A673 (cell line): ENCODE data around the gene SRPRB. TPM values are rescaled to one million over a fixed set of nuclear protein-coding genes. Genes with fewer than 3 reads are reported as not detected.

ENCODE experiments used
- BruUV-seq: library from RNA; stranded (reverse); fragments of 400-500 nt; replicated peaks from 2 replicates; lab custom pipeline; 2021; lab: Mats Ljungman, UMichigan
- CTCF ChIA-PET: fragments of 300-600 bp; sonication (Branson Sonifier 250); formaldehyde crosslinking; loops from one replicate; lab custom pipeline; 2022; ENCODE audit warnings: antibody characterized with exemption; lab: Charles Lee
- POLR2A ChIA-PET: fragments of 300-600 bp; sonication (Branson Sonifier 250); formaldehyde crosslinking; loops from one replicate; lab custom pipeline; 2022; ENCODE audit warnings: antibody characterized with exemption; ENCODE audit not compliant: low non-redundant PET; lab: Charles Lee
- DNase-seq: peaks from one replicate; pipeline ENCODE4 v3.0.0-alpha.2; 2015; ENCODE audit warnings: low spot score
- H3K27ac ChIP-seq: fragments of 200-600 bp; sonication (generic); 2 replicates; pipeline ENCODE4 v1.5.1; 2016; ENCODE audit warnings: mixed run types, low read depth, mild to moderate bottlenecking, mixed read lengths, antibody characterized with exemption, low read length; ENCODE audit not compliant: poor library complexity, severe bottlenecking
- H3K27me3 ChIP-seq: fragments of 200-600 bp; sonication (generic); replicated peaks from 2 replicates; pipeline ENCODE4 v1.6.1; 2017; ENCODE audit warnings: mixed run types, low read depth, mild to moderate bottlenecking, mixed read lengths, antibody characterized with exemption, low read length; ENCODE audit not compliant: insufficient read depth, poor library complexity
- H3K36me3 ChIP-seq: fragments of 200-600 bp; sonication (generic); 2 replicates; pipeline ENCODE4 v1.6.1; 2016; ENCODE audit warnings: mixed run types, mild to moderate bottlenecking, mixed read lengths, antibody characterized with exemption, low read length; ENCODE audit not compliant: insufficient read depth, poor library complexity, severe bottlenecking
- H3K4me1 ChIP-seq: fragments of 200-600 bp; sonication (generic); 2 replicates; pipeline ENCODE4 v1.6.1; 2017; ENCODE audit warnings: mixed run types, mild to moderate bottlenecking, mixed read lengths, antibody characterized with exemption, low read length; ENCODE audit not compliant: insufficient read depth, poor library complexity, severe bottlenecking
- H3K4me3 ChIP-seq: fragments of 200-600 bp; sonication (generic); 2 replicates; pipeline ENCODE4 v1.5.1; 2016; ENCODE audit warnings: low read depth, mixed run types, mild to moderate bottlenecking, mixed read lengths, low read length; ENCODE audit not compliant: poor library complexity, severe bottlenecking
- H3K9me3 ChIP-seq: fragments of 200-600 bp; sonication (generic); 2 replicates; pipeline ENCODE4 v1.6.1; 2016; ENCODE audit warnings: mixed run types, low read depth, mild to moderate bottlenecking, mixed read lengths, antibody characterized with exemption, low read length; ENCODE audit not compliant: poor library complexity, severe bottlenecking
- CTCF ChIP-seq: fragments of 300-800, 200-600 bp; sonication (generic); conservative IDR thresholded peaks from 2 replicates; pipeline ENCODE4 v1.5.1; 2017; ENCODE audit warnings: low read depth, mild to moderate bottlenecking, antibody characterized with exemption, low read length, moderate library complexity, mixed read lengths
- EZH2 ChIP-seq: fragments of 200-600 bp; sonication (generic); IDR thresholded peaks from 2 replicates; pipeline ENCODE4 v1.6.1; 2017; ENCODE audit warnings: borderline replicate concordance, low read depth, mild to moderate bottlenecking, mixed read lengths, antibody characterized with exemption, low read length; ENCODE audit not compliant: poor library complexity, severe bottlenecking
- intact Hi-C: fragments of 100-400 bp; cut with micrococcal nuclease; formaldehyde crosslinking; loops from one replicate; pipeline ENCODE4 v1.10.0; 2022; ENCODE audit not compliant: unreplicated experiment
- total RNA-seq: library from RNA; stranded (reverse); gene quantifications from 2 replicates; pipeline ENCODE4 v1.2.3, GENCODE V29; 2021

The SRPRB gene
- total RNA-seq, 1 experiment from 2014 or later = 64.2 TPM

- TF ChIP-seq CTCF (no peak), EZH2 (no peak)
- BruUV-seq = no TSS peak
- no peak for DNase-seq
- peaks cover 27% of the 10 kb centered on the region for H3K27me3 ChIP-seq
- intact Hi-C loops = no loop called here
- POLR2A ChIA-PET = no interaction called here
- no peak overlapping the region for H3K27ac ChIP-seq
- H3K9me3 ChIP-seq = no peaks in the 10 kb centered on the region
- no peaks in the 10 kb centered on the region for H3K4me1 ChIP-seq
- H3K36me3 ChIP-seq = no peaks in the 10 kb centered on the region
- no peak overlapping the region for H3K4me3 ChIP-seq
- CTCF ChIA-PET = no interaction called here
Measured at GRCh38 chr3:133762539-133762938, 43.1 kb upstream of the SRPRB start.

- peaks cover 27% of the 10 kb centered on the region for H3K27me3 ChIP-seq
- H3K9me3 ChIP-seq = no peaks in the 10 kb centered on the region
- CTCF ChIA-PET = no interaction called here
- POLR2A ChIA-PET = no interaction called here
- H3K27ac ChIP-seq = no peak overlapping the region
- DNase-seq = no peak
- H3K4me1 ChIP-seq = no peaks in the 10 kb centered on the region
- TF ChIP-seq EZH2 = no peak
- TF ChIP-seq CTCF = no peak
- H3K36me3 ChIP-seq = no peaks in the 10 kb centered on the region
- intact Hi-C loops = no loop called here
- no peak overlapping the region for H3K4me3 ChIP-seq
- no TSS peak for BruUV-seq
Measured at GRCh38 chr3:133763797-133764683, 41.6 kb upstream of the SRPRB start.

- no peak overlapping the region for H3K27ac ChIP-seq
- no TSS peak for BruUV-seq
- intact Hi-C loops = no loop called here
- CTCF ChIA-PET = no interaction called here
- TF ChIP-seq EZH2 (no peak), CTCF (no peak)
- H3K4me3 ChIP-seq = no peak overlapping the region
- no peak for DNase-seq
- H3K27me3 ChIP-seq = peaks cover 20% of the 10 kb centered on the region
- no peaks in the 10 kb centered on the region for H3K36me3 ChIP-seq
- H3K9me3 ChIP-seq = no peaks in the 10 kb centered on the region
- POLR2A ChIA-PET = no interaction called here
- H3K4me1 ChIP-seq = no peaks in the 10 kb centered on the region
Measured at GRCh38 chr3:133765256-133765655, 40.4 kb upstream of the SRPRB start.
